ENCODE measurements around the gene SLC41A1.

DNA sequence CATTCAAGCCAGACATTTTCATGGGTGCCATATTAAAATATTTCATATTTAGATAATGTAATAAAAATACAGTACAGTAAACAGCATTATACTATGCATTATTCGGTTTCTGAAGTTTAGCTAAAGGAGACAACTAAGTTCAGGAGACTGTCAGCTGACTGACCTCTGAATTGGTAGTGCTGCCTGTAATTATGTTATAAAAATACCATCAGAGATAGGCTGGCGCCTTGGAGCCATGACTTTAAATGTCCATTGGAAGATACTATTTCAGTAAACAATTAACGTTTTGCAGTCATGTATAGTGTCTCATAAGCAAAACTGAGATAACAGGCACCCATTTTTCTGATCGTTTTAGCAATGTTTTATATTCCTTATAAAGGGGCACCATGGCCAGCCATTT lies 26.4 kb downstream of the SLC41A1 start:
- TF ChIP-seq POLR2AphosphoS5 (IDR thresholded peaks at IDR 0.05; ENCODE audit: low read depth, low read length) (no peak), CTCF (IDR thresholded peaks at IDR 0.05) (no peak), CHD2 (IDR thresholded peaks at IDR 0.05; ENCODE audit: low read length, partially characterized antibody) (no peak), YY1 (IDR thresholded peaks at IDR 0.05; ENCODE audit: low read depth) (no peak), PBX3 (IDR thresholded peaks at IDR 0.05) (no peak), RAD21 (IDR thresholded peaks at IDR 0.05; ENCODE audit: low read length) (no peak), ZBTB33 (IDR thresholded peaks at IDR 0.05; ENCODE audit: borderline replicate concordance, low read depth) (no peak)
- TF ChIP-seq, protein P1, sequence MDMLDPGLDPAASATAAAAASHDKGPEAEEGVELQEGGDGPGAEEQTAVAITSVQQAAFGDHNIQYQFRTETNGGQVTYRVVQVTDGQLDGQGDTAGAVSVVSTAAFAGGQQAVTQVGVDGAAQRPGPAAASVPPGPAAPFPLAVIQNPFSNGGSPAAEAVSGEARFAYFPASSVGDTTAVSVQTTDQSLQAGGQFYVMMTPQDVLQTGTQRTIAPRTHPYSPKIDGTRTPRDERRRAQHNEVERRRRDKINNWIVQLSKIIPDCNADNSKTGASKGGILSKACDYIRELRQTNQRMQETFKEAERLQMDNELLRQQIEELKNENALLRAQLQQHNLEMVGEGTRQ (IDR thresholded peaks at IDR 0.05; ENCODE audit: borderline replicate concordance, low read depth, low read length) = no peak

All from SK-N-SH (cell line).